ENCODE data around the gene ATL1. TPM values are rescaled to one million over a fixed set of nuclear protein-coding genes. Genes with fewer than 3 reads are reported as not detected.

The ATL1 gene
- total and polyA plus RNA-seq, 4 donors, result 2.0 to 8.7 (median 4.7) TPM

GRCh38 chr14:50516091-50516490 is 43.9 kb upstream of the ATL1 start:
- Histone ChIP-seq H3K36me3 (ENCODE audit: control insufficient read depth in 4 of 4, insufficient read depth in 4 of 4, low read length in 4 of 4) (peaks cover 0 to 10% (median 1%) of the 10 kb centered on the region in 4 donors), H3K4me1 (ENCODE audit: control insufficient read depth in 5 of 5, insufficient read depth in 5 of 5, low read length in 5 of 5) (peaks cover 0 to 2% (median 0%) of the 10 kb centered on the region in 5 donors), H3K27ac (ENCODE audit: low read depth in 1 of 2, low read length in 1 of 2) (no peak overlapping the region), H3K9ac (ENCODE audit: insufficient read depth in 1 of 2, low read length in 2 of 2) (no peak overlapping the region), H3K4me3 (no peak overlapping the region), H3K9me3 (ENCODE audit: control insufficient read depth in 4 of 4, insufficient read depth in 3 of 4, low read length in 3 of 4) (no peaks in the 10 kb centered on the region), H3K27me3 (ENCODE audit: control insufficient read depth in 3 of 3, insufficient read depth in 3 of 3, low read length in 2 of 3) (no peaks in the 10 kb centered on the region)
- DNase-seq, result no peak
- TF ChIP-seq CTCF (IDR thresholded peaks at IDR 0.05; ENCODE audit: control extremely low read depth, extremely low read depth), result no peak
- no peak for ATAC-seq (ENCODE audit: insufficient read depth, low FRiP score)
- WGBS, 2 donors, result 67 to 84% methylated on average over 2 of the region's 2 CpGs

GRCh38 chr14:50520947-50521815 is 38.8 kb upstream of the ATL1 start:
- WGBS, 2 donors, result 54 to 69% methylated on average over 5 of the region's 5 CpGs
- H3K4me3 ChIP-seq, result no peak overlapping the region
- peak overlapping the region in 1 of 2 donors; percentile 29 for H3K27ac ChIP-seq (ENCODE audit: low read depth in 1 of 2, low read length in 1 of 2)
- peaks cover 0 to 8% (median 1%) of the 10 kb centered on the region in 4 donors for H3K36me3 ChIP-seq (ENCODE audit: control insufficient read depth in 4 of 4, insufficient read depth in 4 of 4, low read length in 4 of 4)
- peaks cover 0 to 13% (median 1%) of the 10 kb centered on the region in 5 donors for H3K4me1 ChIP-seq (ENCODE audit: control insufficient read depth in 5 of 5, insufficient read depth in 5 of 5, low read length in 5 of 5)
- H3K9ac ChIP-seq (ENCODE audit: insufficient read depth in 1 of 2, low read length in 2 of 2), result no peak overlapping the region
- no peak for TF ChIP-seq CTCF (IDR thresholded peaks at IDR 0.05; ENCODE audit: control extremely low read depth, extremely low read depth)
- DNase-seq (no peak), ATAC-seq (ENCODE audit: insufficient read depth, low FRiP score) (peak; percentile 64)
- no peaks in the 10 kb centered on the region for H3K9me3 ChIP-seq (ENCODE audit: control insufficient read depth in 4 of 4, insufficient read depth in 3 of 4, low read length in 3 of 4)
- no peaks in the 10 kb centered on the region for H3K27me3 ChIP-seq (ENCODE audit: control insufficient read depth in 3 of 3, insufficient read depth in 3 of 3, low read length in 2 of 3)

- Histone ChIP-seq H3K9me3 (ENCODE audit: control insufficient read depth in 4 of 4, insufficient read depth in 3 of 4, low read length in 3 of 4) (no peaks in the 10 kb centered on the region), H3K27ac (ENCODE audit: low read depth in 1 of 2, low read length in 1 of 2) (no peak overlapping the region), H3K27me3 (ENCODE audit: control insufficient read depth in 3 of 3, insufficient read depth in 3 of 3, low read length in 2 of 3) (no peaks in the 10 kb centered on the region), H3K36me3 (ENCODE audit: control insufficient read depth in 4 of 4, insufficient read depth in 4 of 4, low read length in 4 of 4) (peaks cover 0 to 8% (median 1%) of the 10 kb centered on the region in 4 donors), H3K9ac (ENCODE audit: insufficient read depth in 1 of 2, low read length in 2 of 2) (no peak overlapping the region), H3K4me3 (no peak overlapping the region), H3K4me1 (ENCODE audit: control insufficient read depth in 5 of 5, insufficient read depth in 5 of 5, low read length in 5 of 5) (peaks cover 0 to 13% (median 1%) of the 10 kb centered on the region in 5 donors)
- no peak for TF ChIP-seq CTCF (IDR thresholded peaks at IDR 0.05; ENCODE audit: control extremely low read depth, extremely low read depth)
- DNase-seq (no peak), ATAC-seq (ENCODE audit: insufficient read depth, low FRiP score) (no peak)
- 71 to 80% methylated on average over 1 of the region's 1 CpG for WGBS, 2 donors
Observed at GRCh38 chr14:50521912-50522341, 38.0 kb upstream of the ATL1 start.
